Neural crest cell (in vitro differentiated cells): Measurements from ENCODE around the gene PFKL. TPM values are rescaled to one million over a fixed set of nuclear protein-coding genes. Genes with fewer than 3 reads are reported as not detected.
A peak's percentile ranks its signal among the peaks of the same experiment; 100 is the strongest.

Source experiments
- DNase-seq: peaks from one replicate; pipeline ENCODE4 v3.0.0; 2021; ENCODE audit warnings: low read depth, mixed read lengths, low spot score
- H3K27ac Mint-ChIP-seq: one replicate; pipeline ENCODE4 v1.8.0; 2021; ENCODE audit warnings: mild to moderate bottlenecking, mixed read lengths; ENCODE audit not compliant: unreplicated experiment
- H3K27me3 Mint-ChIP-seq: 2 replicates; pipeline ENCODE4 v1.8.0; 2021; ENCODE audit warnings: low read depth, mild to moderate bottlenecking, mixed read lengths
- H3K36me3 Mint-ChIP-seq: 2 replicates; pipeline ENCODE4 v1.8.0; 2021; ENCODE audit warnings: low read depth, mild to moderate bottlenecking, mixed read lengths
- H3K4me1 Mint-ChIP-seq: 2 replicates; pipeline ENCODE4 v1.8.0; 2021; ENCODE audit warnings: mixed read lengths
- H3K4me3 Mint-ChIP-seq: one replicate; pipeline ENCODE4 v1.8.0; 2021; ENCODE audit warnings: mild to moderate bottlenecking, mixed read lengths
- H3K9me3 Mint-ChIP-seq: 2 replicates; pipeline ENCODE4 v1.8.0; 2021; ENCODE audit warnings: mixed read lengths
- total RNA-seq: library from RNA; stranded (reverse); gene quantifications from 2 replicates; pipeline ENCODE4 v1.2.1, GENCODE V29; 2021
- TF ChIP-seq, protein P1 (sequence below): fragments of 200-600 bp; sonication (generic); conservative IDR thresholded peaks from 2 replicates; pipeline ENCODE4 v1.5.0; 2021; ENCODE audit warnings: antibody characterized with exemption, mild to moderate bottlenecking

Gene PFKL
- total RNA-seq, 1 donor from 2014 or later = 96.1 TPM

DNA sequence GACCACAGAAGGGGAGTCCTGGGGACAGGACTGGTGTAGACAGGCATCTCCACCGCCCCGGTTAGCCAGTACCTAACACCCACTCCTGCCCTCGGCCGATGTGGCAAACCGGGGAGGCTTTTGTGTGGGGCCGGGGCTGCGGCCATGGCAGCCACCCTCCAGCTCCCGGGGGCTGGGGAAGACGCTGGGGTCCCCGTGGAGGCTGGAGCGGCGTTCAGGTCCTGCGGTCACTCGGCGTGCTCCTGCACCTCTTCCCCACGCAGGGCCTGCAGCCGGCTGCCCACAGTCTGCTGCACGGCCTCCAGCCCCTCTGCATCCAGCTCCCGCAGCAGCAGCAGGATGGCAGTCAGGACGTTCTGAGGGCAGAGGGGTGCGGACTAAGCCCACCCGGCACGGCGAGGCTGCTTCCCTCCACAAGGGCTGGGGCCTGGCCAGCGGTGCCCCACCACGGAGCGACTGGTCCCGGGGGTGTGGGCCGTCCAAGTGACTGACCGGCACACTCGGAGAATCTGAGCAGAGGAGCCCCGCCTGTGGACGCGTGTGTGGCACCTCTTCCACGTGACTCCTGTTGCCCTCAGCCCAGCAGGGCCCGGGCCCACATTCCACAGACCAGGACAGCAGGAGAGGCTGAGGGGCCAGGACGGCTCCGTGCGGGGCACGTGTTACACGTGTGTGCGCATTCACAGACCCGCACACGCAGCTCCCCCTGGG is 30.3 kb downstream of the PFKL start:
- peak overlapping the region; percentile 65 for H3K4me3 Mint-ChIP-seq
- peaks cover 3% of the 10 kb centered on the region for H3K27me3 Mint-ChIP-seq
- no peak for DNase-seq
- TF ChIP-seq, protein P1, sequence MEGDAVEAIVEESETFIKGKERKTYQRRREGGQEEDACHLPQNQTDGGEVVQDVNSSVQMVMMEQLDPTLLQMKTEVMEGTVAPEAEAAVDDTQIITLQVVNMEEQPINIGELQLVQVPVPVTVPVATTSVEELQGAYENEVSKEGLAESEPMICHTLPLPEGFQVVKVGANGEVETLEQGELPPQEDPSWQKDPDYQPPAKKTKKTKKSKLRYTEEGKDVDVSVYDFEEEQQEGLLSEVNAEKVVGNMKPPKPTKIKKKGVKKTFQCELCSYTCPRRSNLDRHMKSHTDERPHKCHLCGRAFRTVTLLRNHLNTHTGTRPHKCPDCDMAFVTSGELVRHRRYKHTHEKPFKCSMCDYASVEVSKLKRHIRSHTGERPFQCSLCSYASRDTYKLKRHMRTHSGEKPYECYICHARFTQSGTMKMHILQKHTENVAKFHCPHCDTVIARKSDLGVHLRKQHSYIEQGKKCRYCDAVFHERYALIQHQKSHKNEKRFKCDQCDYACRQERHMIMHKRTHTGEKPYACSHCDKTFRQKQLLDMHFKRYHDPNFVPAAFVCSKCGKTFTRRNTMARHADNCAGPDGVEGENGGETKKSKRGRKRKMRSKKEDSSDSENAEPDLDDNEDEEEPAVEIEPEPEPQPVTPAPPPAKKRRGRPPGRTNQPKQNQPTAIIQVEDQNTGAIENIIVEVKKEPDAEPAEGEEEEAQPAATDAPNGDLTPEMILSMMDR = no peak
- H3K9me3 Mint-ChIP-seq = no peaks in the 10 kb centered on the region
- H3K27ac Mint-ChIP-seq = peak overlapping the region; percentile 27
- peaks cover 4% of the 10 kb centered on the region for H3K4me1 Mint-ChIP-seq
- H3K36me3 Mint-ChIP-seq = peaks cover 3% of the 10 kb centered on the region

DNA sequence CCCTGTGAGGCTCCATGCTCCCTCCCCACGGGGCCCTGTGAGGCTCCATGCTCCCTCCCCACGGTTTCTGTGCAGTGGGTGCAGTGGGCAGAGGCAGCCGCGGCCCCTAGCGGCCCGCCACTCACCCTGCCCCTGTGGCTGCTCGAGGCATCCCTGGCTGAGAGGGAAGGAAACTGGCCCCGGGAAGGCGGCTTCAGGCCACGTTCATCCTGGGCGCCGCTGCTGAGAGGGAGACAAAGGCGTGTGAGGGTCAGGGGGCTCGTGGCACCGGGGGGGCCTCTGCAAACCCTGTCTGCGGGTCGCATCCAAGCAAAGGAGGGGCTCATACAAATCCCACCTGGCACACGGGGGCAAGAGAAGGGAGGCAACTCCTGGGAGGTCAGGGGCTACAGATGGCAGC is 30.8 kb downstream of the PFKL start:
- peaks cover 3% of the 10 kb centered on the region for H3K27me3 Mint-ChIP-seq
- H3K27ac Mint-ChIP-seq = no peak overlapping the region
- H3K4me1 Mint-ChIP-seq = peaks cover 4% of the 10 kb centered on the region

DNA sequence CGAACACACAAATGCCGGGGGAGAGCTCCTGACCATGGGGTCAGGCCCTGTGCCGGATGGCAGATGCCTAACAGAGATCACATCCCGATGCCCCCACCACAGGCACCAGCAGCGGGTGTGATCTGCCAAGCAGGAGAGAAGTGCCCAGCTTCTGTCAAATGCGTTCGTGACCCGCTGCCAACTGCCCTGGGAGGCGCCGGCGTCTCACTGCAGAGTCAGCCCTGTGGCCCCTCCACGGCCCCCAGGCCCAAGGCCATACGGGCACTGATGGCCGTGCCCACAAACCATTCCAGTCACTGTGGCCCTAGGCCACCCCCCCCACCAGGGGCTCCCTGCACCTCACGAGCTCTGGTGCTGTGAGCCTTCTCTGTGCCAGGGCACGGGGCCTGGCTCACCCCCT is 31.4 kb downstream of the PFKL start:
- H3K27me3 Mint-ChIP-seq = peaks cover 3% of the 10 kb centered on the region
- peaks cover 4% of the 10 kb centered on the region for H3K4me1 Mint-ChIP-seq
- H3K27ac Mint-ChIP-seq = peak overlapping the region; percentile 72
- H3K9me3 Mint-ChIP-seq = no peaks in the 10 kb centered on the region
- DNase-seq = no peak
- peaks cover 3% of the 10 kb centered on the region for H3K36me3 Mint-ChIP-seq
- H3K4me3 Mint-ChIP-seq = no peak overlapping the region
- TF ChIP-seq, protein P1 = no peak

More for the DNA sequence above, 30.8 kb downstream of the PFKL start:
- DNase-seq = no peak
- no peak overlapping the region for H3K4me3 Mint-ChIP-seq
- TF ChIP-seq, protein P1 = no peak
- no peaks in the 10 kb centered on the region for H3K9me3 Mint-ChIP-seq
- peaks cover 3% of the 10 kb centered on the region for H3K36me3 Mint-ChIP-seq

DNA sequence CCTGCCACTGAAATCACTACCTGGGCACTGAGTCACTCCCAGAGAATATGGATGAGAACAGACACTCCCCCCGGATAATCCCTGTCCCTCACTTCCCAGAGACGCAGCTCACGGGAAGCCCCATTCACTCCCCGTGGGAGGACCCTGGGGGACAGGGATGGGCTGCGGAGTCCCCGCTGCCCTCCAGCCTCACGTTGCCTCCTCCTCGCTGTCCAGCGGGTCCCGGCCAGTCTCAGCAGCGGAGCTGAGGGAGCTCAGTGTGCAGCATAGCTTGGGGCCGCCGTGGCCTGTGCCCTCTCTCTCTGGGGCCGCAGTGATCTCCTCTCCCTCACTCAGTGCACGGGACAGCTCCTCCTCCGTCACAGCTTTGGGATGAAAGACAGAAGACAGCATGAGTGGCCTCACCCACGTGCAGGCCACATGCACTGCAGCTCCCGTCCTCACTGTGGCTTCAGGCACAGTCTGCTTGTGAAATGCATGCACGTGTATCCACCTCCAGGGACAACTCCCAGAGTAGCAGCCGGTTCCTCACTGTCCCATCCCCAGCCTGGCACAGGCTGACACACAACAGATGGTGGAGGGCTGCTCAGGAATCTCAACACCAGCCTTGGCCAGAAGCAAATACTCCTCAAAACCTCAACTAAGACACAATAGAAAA is 31.9 kb downstream of the PFKL start:
- TF ChIP-seq, protein P1 = no peak
- Mint-ChIP-seq H3K27me3 (peaks cover 3% of the 10 kb centered on the region), H3K9me3 (no peaks in the 10 kb centered on the region), H3K36me3 (peaks cover 3% of the 10 kb centered on the region), H3K27ac (peak overlapping the region; percentile 72), H3K4me1 (peaks cover 4% of the 10 kb centered on the region), H3K4me3 (peak overlapping the region; percentile 61)
- no peak for DNase-seq

DNA sequence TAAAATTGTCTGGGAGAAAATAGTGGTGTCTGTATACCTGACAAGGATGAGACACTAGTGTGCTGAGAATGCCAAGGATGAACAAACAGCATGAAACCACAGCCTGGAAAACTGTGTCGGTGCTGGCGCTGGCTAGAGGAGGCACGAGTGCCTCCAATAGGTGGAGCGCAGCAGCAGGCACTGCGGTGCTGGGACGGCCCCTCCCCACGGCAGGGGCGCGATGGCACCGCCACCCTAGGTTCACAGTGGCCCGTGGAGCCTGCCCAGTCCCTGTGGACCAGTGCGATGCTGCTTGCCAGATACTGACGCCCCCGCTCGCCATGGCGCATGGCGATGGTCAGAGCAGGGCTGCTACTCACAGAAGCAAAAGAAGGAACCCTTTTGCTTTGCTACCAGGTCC is 32.5 kb downstream of the PFKL start:
- DNase-seq = no peak
- H3K36me3 Mint-ChIP-seq = peaks cover 3% of the 10 kb centered on the region
- peaks cover 10% of the 10 kb centered on the region for H3K4me1 Mint-ChIP-seq
- TF ChIP-seq, protein P1 = no peak
- H3K27me3 Mint-ChIP-seq = peaks cover 3% of the 10 kb centered on the region
- no peak overlapping the region for H3K27ac Mint-ChIP-seq
- peak overlapping the region; percentile 38 for H3K4me3 Mint-ChIP-seq
- no peaks in the 10 kb centered on the region for H3K9me3 Mint-ChIP-seq
